HepG2 (cell line): Measurements from ENCODE around the gene CEBPB. TPM values are rescaled to one million over a fixed set of nuclear protein-coding genes. Genes with fewer than 3 reads are reported as not detected.
A peak's percentile ranks its signal among the peaks of the same experiment; 100 is the strongest.

Source experiments
- ARID4A ChIP-seq: sonication (generic); formaldehyde crosslinking; IDR thresholded peaks from 2 replicates; pipeline ENCODE4 v1.5.0; 2020; ENCODE audit warnings: mild to moderate bottlenecking, missing genetic modification reagents, borderline replicate concordance
- EEA1 ChIP-seq: sonication (generic); formaldehyde crosslinking; IDR thresholded peaks from 2 replicates; pipeline ENCODE4 v1.5.1; 2020; ENCODE audit warnings: mild to moderate bottlenecking, missing genetic modification reagents, borderline replicate concordance
- FOSL1 ChIP-seq: sonication (generic); formaldehyde crosslinking; IDR thresholded peaks from 2 replicates; pipeline ENCODE4 v1.9.0; 2021; ENCODE audit warnings: missing genetic modification reagents, borderline replicate concordance
- KLF9 ChIP-seq: IDR thresholded peaks from 2 replicates; pipeline ENCODE4 v1.6.1; 2016; ENCODE audit warnings: low read depth
- MED1 ChIP-seq: sonication (generic); formaldehyde crosslinking; IDR thresholded peaks from 2 replicates; pipeline ENCODE4 v1.4.0; 2020; ENCODE audit warnings: missing genetic modification reagents
- NFE2L1 ChIP-seq: sonication (generic); formaldehyde crosslinking; IDR thresholded peaks from 2 replicates; pipeline ENCODE4 v1.4.0; 2020; ENCODE audit warnings: missing genetic modification reagents, mild to moderate bottlenecking, borderline replicate concordance
- RARG ChIP-seq: sonication (generic); formaldehyde crosslinking; IDR thresholded peaks from 2 replicates; pipeline ENCODE4 v1.4.0; 2020; ENCODE audit warnings: low read depth, mild to moderate bottlenecking, missing genetic modification reagents
- SNRNP70 ChIP-seq: fragments of 200-400 bp; formaldehyde crosslinking; IDR thresholded peaks from 2 replicates; pipeline ENCODE4 v1.6.1; 2017; ENCODE audit warnings: mild to moderate bottlenecking, low read depth, low read length, moderate library complexity
- SP4 ChIP-seq: sonication (generic); formaldehyde crosslinking; IDR thresholded peaks from 2 replicates; pipeline ENCODE4 v1.8.1; 2023; ENCODE audit warnings: mild to moderate bottlenecking, missing genetic modification reagents
- TAF15 ChIP-seq: fragments of 200-400 bp; formaldehyde crosslinking; IDR thresholded peaks from one replicate; pipeline ENCODE4 v1.6.1; 2018; ENCODE audit warnings: mild to moderate bottlenecking, low read depth, low read length; ENCODE audit not compliant: poor library complexity, severe bottlenecking
- U2AF2 ChIP-seq: fragments of 200-400 bp; formaldehyde crosslinking; IDR thresholded peaks from 2 replicates; pipeline ENCODE4 v1.6.1; 2017; ENCODE audit warnings: low read depth, mild to moderate bottlenecking, low read length
- ZBTB43 ChIP-seq: sonication (generic); formaldehyde crosslinking; conservative IDR thresholded peaks from 2 replicates; pipeline ENCODE4 v1.4.0; 2020; ENCODE audit warnings: missing genetic modification reagents
- ZC3H4 ChIP-seq: sonication (generic); formaldehyde crosslinking; IDR thresholded peaks from 2 replicates; pipeline ENCODE4 v1.4.0; 2020; ENCODE audit warnings: missing genetic modification reagents, borderline replicate concordance
- ZFP36 ChIP-seq: fragments of 150-350 bp; IDR thresholded peaks from 2 replicates; pipeline ENCODE4 v1.6.1; 2018; ENCODE audit warnings: borderline replicate concordance, low read length, low read depth; ENCODE audit not compliant: partially characterized antibody
- ZFP91 ChIP-seq: sonication (generic); formaldehyde crosslinking; IDR thresholded peaks from 2 replicates; pipeline ENCODE4 v1.9.0; 2022; ENCODE audit warnings: missing genetic modification reagents, mild to moderate bottlenecking, borderline replicate concordance
- ZNF225 ChIP-seq: sonication (generic); formaldehyde crosslinking; IDR thresholded peaks from 2 replicates; pipeline ENCODE4 v1.4.0; 2020; ENCODE audit warnings: mild to moderate bottlenecking, missing genetic modification reagents
- ZNF550 ChIP-seq: sonication (generic); formaldehyde crosslinking; IDR thresholded peaks from 2 replicates; pipeline ENCODE4 v1.4.0; 2020; ENCODE audit warnings: mild to moderate bottlenecking, missing genetic modification reagents, borderline replicate concordance
- ZNF782 ChIP-seq: sonication (generic); formaldehyde crosslinking; IDR thresholded peaks from 2 replicates; pipeline ENCODE4 v1.4.0; 2020; ENCODE audit warnings: missing genetic modification reagents, mild to moderate bottlenecking, borderline replicate concordance
- ZNF790 ChIP-seq: sonication (generic); formaldehyde crosslinking; IDR thresholded peaks from 2 replicates; pipeline ENCODE4 v1.8.0; 2022; ENCODE audit warnings: missing genetic modification reagents, mild to moderate bottlenecking, borderline replicate concordance
- polyA plus RNA-seq, 8 experiments: library from polyadenylated mRNA; depleted of rRNA in 3 of 8; stranded (reverse) in 7 of 8; unstranded in 1 of 8; fragments of >200 nt; fragmentation: Illumina TruSeq in 4 of 8; extraction: Trizol in 4 of 8; gene quantifications; 2 replicates each; pipeline versions ENCODE4 v1.2.1 to v1.2.3, GENCODE V29; 2011 to 2016; ENCODE audit warnings: low read depth in 4 of 8, missing spikeins in 1 of 8, mixed read lengths in 1 of 8; ENCODE audit not compliant: insufficient read depth in 1 of 8
- total RNA-seq, 5 experiments: library from RNA; depleted of rRNA; stranded (reverse); fragments of >200 nt; fragmentation: Illumina TruSeq; extraction: Trizol; gene quantifications; 2 replicates each; pipeline ENCODE4 v1.2.3, GENCODE V29; 2016; ENCODE audit warnings: low read depth in 1 of 5
- TF ChIP-seq, protein P1 (sequence below): sonication (generic); formaldehyde crosslinking; IDR thresholded peaks from 2 replicates; pipeline ENCODE4 v1.5.1; 2020; ENCODE audit warnings: missing genetic modification reagents, mild to moderate bottlenecking, borderline replicate concordance

CEBPB gene
- total and polyA plus RNA-seq, 2 of the 13 experiments (the other 11 are each of a cell fraction or from before 2014, with no cell fraction given), result 18.5 to 28.2 TPM

GRCh38 chr20:50190251-50191064 is at the start of gene CEBPB (continued):
- TF ChIP-seq ARID4A (CRISPR knock-in tag) (peak; percentile 83), ZNF782 (CRISPR knock-in tag) (peak; percentile 36; the same call in 1 of the 2 replicates), SNRNP70 (no peak), KLF9 (CRISPR knock-in tag) (peak; percentile 40; the same call in 1 of the 2 replicates), MED1 (CRISPR knock-in tag) (peak; percentile 96), ZNF790 (CRISPR knock-in tag) (0 out of 2 replicates have a peak, but pooled peaks have one; percentile 58), ZC3H4 (peak; percentile 62; the same call in 1 of the 2 replicates), RARG (CRISPR knock-in tag) (no peak), NFE2L1 (no peak), ZFP36 (no peak), U2AF2 (no peak), ZBTB43 (CRISPR knock-in tag) (peak; percentile 61), ZNF225 (no peak; the same call in 1 of the 2 replicates), EEA1 (CRISPR knock-in tag) (peak; percentile 42; the same call in 1 of the 2 replicates), TAF15 (peak; percentile 94), ZNF550 (CRISPR knock-in tag) (peak; percentile 50; the same call in 1 of the 2 replicates), FOSL1 (CRISPR knock-in tag) (peak; percentile 44; the same call in 1 of the 2 replicates), SP4 (CRISPR knock-in tag) (peak; percentile 90), ZFP91 (CRISPR knock-in tag) (peak; percentile 53; the same call in 1 of the 2 replicates)
- TF ChIP-seq, protein P1, sequence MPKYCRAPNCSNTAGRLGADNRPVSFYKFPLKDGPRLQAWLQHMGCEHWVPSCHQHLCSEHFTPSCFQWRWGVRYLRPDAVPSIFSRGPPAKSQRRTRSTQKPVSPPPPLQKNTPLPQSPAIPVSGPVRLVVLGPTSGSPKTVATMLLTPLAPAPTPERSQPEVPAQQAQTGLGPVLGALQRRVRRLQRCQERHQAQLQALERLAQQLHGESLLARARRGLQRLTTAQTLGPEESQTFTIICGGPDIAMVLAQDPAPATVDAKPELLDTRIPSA, result no peak; the same call in 1 of the 2 replicates
